ENCODE data around the gene CAV1.

The CAV1 gene

DNA sequence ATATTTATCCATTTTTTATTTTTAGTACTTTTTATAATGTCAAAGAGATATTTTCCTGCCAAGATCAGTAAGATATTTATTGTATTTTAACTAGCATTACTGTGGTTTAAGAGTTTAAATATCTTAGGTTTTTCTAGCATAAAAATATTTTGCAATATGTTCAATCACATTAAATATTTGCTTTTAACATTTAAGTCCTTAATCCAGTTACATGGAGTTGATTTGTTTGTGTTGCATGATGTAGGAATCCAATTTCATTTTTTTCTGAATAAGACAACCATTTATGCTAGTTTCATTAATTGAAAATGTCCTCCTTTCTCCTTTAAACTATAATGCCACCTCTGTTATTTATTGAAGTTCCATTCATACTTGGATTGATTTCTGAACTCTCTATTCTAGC lies 41.8 kb downstream of the CAV1 start:
- Histone ChIP-seq H2BK12ac (ENCODE audit: low read length) (no peak overlapping the region), H3K4me1 (ENCODE audit: control insufficient read depth in 2 of 2, insufficient read depth in 1 of 2, low read depth in 1 of 2, low read length in 2 of 2) (no peaks in the 10 kb centered on the region), H3K4ac (ENCODE audit: low read length) (no peak overlapping the region), H3K36me3 (replicated peaks in 1 of 2; ENCODE audit: control insufficient read depth in 2 of 2, insufficient read depth in 2 of 2, low read length in 2 of 2) (no peaks in the 10 kb centered on the region), H2BK15ac (ENCODE audit: low read length) (no peak overlapping the region), H4K8ac (ENCODE audit: low read depth, low read length) (no peak overlapping the region), H3K9ac (ENCODE audit: low read depth, low read length, poor library complexity) (no peak overlapping the region), H3K14ac (ENCODE audit: low read length) (no peak overlapping the region), H3K27me3 (ENCODE audit: control insufficient read depth in 3 of 3, insufficient read depth in 3 of 3, low read depth in 1 of 3, low read length in 3 of 3) (no peaks in the 10 kb centered on the region), H3K4me2 (ENCODE audit: insufficient read depth, low read length, poor library complexity, severe bottlenecking) (no peak overlapping the region), H3K9me3 (replicated peaks in 1 of 2; ENCODE audit: control insufficient read depth in 2 of 2, insufficient read depth in 1 of 2, low read depth in 1 of 2, low read length in 2 of 2) (no peaks in the 10 kb centered on the region), H2AK5ac (ENCODE audit: low read depth, low read length) (no peak overlapping the region), H2AFZ (ENCODE audit: low read length) (no peak overlapping the region), H3K18ac (ENCODE audit: low read length) (no peak overlapping the region), H3K79me1 (ENCODE audit: low read depth, low read length) (no peaks in the 10 kb centered on the region), H2BK5ac (ENCODE audit: low read length) (no peak overlapping the region), H3K4me3 (ENCODE audit: low read length in 2 of 2) (no peak overlapping the region), H3K27ac (replicated peaks; ENCODE audit: low read length) (no peak overlapping the region), H3K23ac (ENCODE audit: low read depth, low read length, poor library complexity) (no peak overlapping the region), H2BK120ac (ENCODE audit: low read depth, low read length) (no peak overlapping the region), H4K91ac (ENCODE audit: low read depth, low read length, poor library complexity) (no peak overlapping the region)
- DNase-seq (ENCODE audit: low spot score): no peak

- H3K9me3 ChIP-seq (replicated peaks in 1 of 2; ENCODE audit: control insufficient read depth in 2 of 2, insufficient read depth in 1 of 2, low read depth in 1 of 2, low read length in 2 of 2): no peaks in the 10 kb centered on the region
- no peak overlapping the region for H2AFZ ChIP-seq (ENCODE audit: low read length)
- no peak overlapping the region for H3K4me3 ChIP-seq (ENCODE audit: low read length in 2 of 2)
- no peaks in the 10 kb centered on the region for H3K36me3 ChIP-seq (replicated peaks in 1 of 2; ENCODE audit: control insufficient read depth in 2 of 2, insufficient read depth in 2 of 2, low read length in 2 of 2)
- H2BK120ac ChIP-seq (ENCODE audit: low read depth, low read length): no peak overlapping the region
- H3K9ac ChIP-seq (ENCODE audit: low read depth, low read length, poor library complexity): no peak overlapping the region
- H3K18ac ChIP-seq (ENCODE audit: low read length): no peak overlapping the region
- no peak overlapping the region for H2BK5ac ChIP-seq (ENCODE audit: low read length)
- no peak overlapping the region for H4K8ac ChIP-seq (ENCODE audit: low read depth, low read length)
- H2AK5ac ChIP-seq (ENCODE audit: low read depth, low read length): no peak overlapping the region
- no peak for DNase-seq (ENCODE audit: low spot score)
- WGBS, 2 donors (ENCODE audit: extremely low coverage in 2 of 2, insufficient read length in 2 of 2, insufficient replicate concordance in 1 of 2): no CpG with 5 or more reads among the region's 3 CpGs
- H3K14ac ChIP-seq (ENCODE audit: low read length): no peak overlapping the region
- H3K23ac ChIP-seq (ENCODE audit: low read depth, low read length, poor library complexity): no peak overlapping the region
- H3K4ac ChIP-seq (ENCODE audit: low read length): no peak overlapping the region
- H3K27ac ChIP-seq (replicated peaks; ENCODE audit: low read length): no peak overlapping the region
- no peak overlapping the region for H4K91ac ChIP-seq (ENCODE audit: low read depth, low read length, poor library complexity)
- no peak overlapping the region for H2BK12ac ChIP-seq (ENCODE audit: low read length)
- H3K4me1 ChIP-seq (ENCODE audit: control insufficient read depth in 2 of 2, insufficient read depth in 1 of 2, low read depth in 1 of 2, low read length in 2 of 2): no peaks in the 10 kb centered on the region
- H2BK15ac ChIP-seq (ENCODE audit: low read length): no peak overlapping the region
- H3K79me1 ChIP-seq (ENCODE audit: low read depth, low read length): no peaks in the 10 kb centered on the region
- no peaks in the 10 kb centered on the region for H3K27me3 ChIP-seq (ENCODE audit: control insufficient read depth in 3 of 3, insufficient read depth in 3 of 3, low read depth in 1 of 3, low read length in 3 of 3)
- no peak overlapping the region for H3K4me2 ChIP-seq (ENCODE audit: insufficient read depth, low read length, poor library complexity, severe bottlenecking)
Measured at GRCh38 chr7:116569737-116570136, 44.9 kb downstream of the CAV1 start.

- no peak for DNase-seq (ENCODE audit: low spot score)
- H2AK5ac ChIP-seq (ENCODE audit: low read depth, low read length): no peak overlapping the region
- H2BK12ac ChIP-seq (ENCODE audit: low read length): no peak overlapping the region
- no peak overlapping the region for H3K4me3 ChIP-seq (ENCODE audit: low read length in 2 of 2)
- H3K4me1 ChIP-seq (ENCODE audit: control insufficient read depth in 2 of 2, insufficient read depth in 1 of 2, low read depth in 1 of 2, low read length in 2 of 2): no peaks in the 10 kb centered on the region
- H4K8ac ChIP-seq (ENCODE audit: low read depth, low read length): no peak overlapping the region
- no peak overlapping the region for H3K23ac ChIP-seq (ENCODE audit: low read depth, low read length, poor library complexity)
- no peak overlapping the region for H2AFZ ChIP-seq (ENCODE audit: low read length)
- no peak overlapping the region for H3K14ac ChIP-seq (ENCODE audit: low read length)
- no peak overlapping the region for H2BK120ac ChIP-seq (ENCODE audit: low read depth, low read length)
- no peaks in the 10 kb centered on the region for H3K9me3 ChIP-seq (replicated peaks in 1 of 2; ENCODE audit: control insufficient read depth in 2 of 2, insufficient read depth in 1 of 2, low read depth in 1 of 2, low read length in 2 of 2)
- H4K91ac ChIP-seq (ENCODE audit: low read depth, low read length, poor library complexity): no peak overlapping the region
- no peaks in the 10 kb centered on the region for H3K27me3 ChIP-seq (ENCODE audit: control insufficient read depth in 3 of 3, insufficient read depth in 3 of 3, low read depth in 1 of 3, low read length in 3 of 3)
- H2BK15ac ChIP-seq (ENCODE audit: low read length): no peak overlapping the region
- no peak overlapping the region for H3K4me2 ChIP-seq (ENCODE audit: insufficient read depth, low read length, poor library complexity, severe bottlenecking)
- no peak overlapping the region for H2BK5ac ChIP-seq (ENCODE audit: low read length)
- H3K79me1 ChIP-seq (ENCODE audit: low read depth, low read length): no peaks in the 10 kb centered on the region
- no peak overlapping the region for H3K9ac ChIP-seq (ENCODE audit: low read depth, low read length, poor library complexity)
- no peak overlapping the region for H3K18ac ChIP-seq (ENCODE audit: low read length)
- no peak overlapping the region for H3K4ac ChIP-seq (ENCODE audit: low read length)
- H3K36me3 ChIP-seq (replicated peaks in 1 of 2; ENCODE audit: control insufficient read depth in 2 of 2, insufficient read depth in 2 of 2, low read length in 2 of 2): no peaks in the 10 kb centered on the region
- H3K27ac ChIP-seq (replicated peaks; ENCODE audit: low read length): no peak overlapping the region
Measured at GRCh38 chr7:116570306-116570705, 45.5 kb downstream of the CAV1 start.

GRCh38 chr7:116571037-116571436 lies 46.2 kb downstream of the CAV1 start:
- Histone ChIP-seq H3K79me1 (ENCODE audit: low read depth, low read length) (no peaks in the 10 kb centered on the region), H2BK15ac (ENCODE audit: low read length) (no peak overlapping the region), H3K9me3 (replicated peaks in 1 of 2; ENCODE audit: control insufficient read depth in 2 of 2, insufficient read depth in 1 of 2, low read depth in 1 of 2, low read length in 2 of 2) (no peaks in the 10 kb centered on the region), H3K9ac (ENCODE audit: low read depth, low read length, poor library complexity) (no peak overlapping the region), H3K36me3 (replicated peaks in 1 of 2; ENCODE audit: control insufficient read depth in 2 of 2, insufficient read depth in 2 of 2, low read length in 2 of 2) (no peaks in the 10 kb centered on the region), H3K27me3 (ENCODE audit: control insufficient read depth in 3 of 3, insufficient read depth in 3 of 3, low read depth in 1 of 3, low read length in 3 of 3) (no peaks in the 10 kb centered on the region), H3K18ac (ENCODE audit: low read length) (no peak overlapping the region), H2AK5ac (ENCODE audit: low read depth, low read length) (no peak overlapping the region), H2AFZ (ENCODE audit: low read length) (no peak overlapping the region), H2BK120ac (ENCODE audit: low read depth, low read length) (no peak overlapping the region), H3K14ac (ENCODE audit: low read length) (no peak overlapping the region), H3K4me1 (ENCODE audit: control insufficient read depth in 2 of 2, insufficient read depth in 1 of 2, low read depth in 1 of 2, low read length in 2 of 2) (no peaks in the 10 kb centered on the region), H3K4ac (ENCODE audit: low read length) (no peak overlapping the region), H3K23ac (ENCODE audit: low read depth, low read length, poor library complexity) (no peak overlapping the region), H3K4me2 (ENCODE audit: insufficient read depth, low read length, poor library complexity, severe bottlenecking) (no peak overlapping the region), H3K27ac (replicated peaks; ENCODE audit: low read length) (no peak overlapping the region), H3K4me3 (ENCODE audit: low read length in 2 of 2) (no peak overlapping the region), H4K91ac (ENCODE audit: low read depth, low read length, poor library complexity) (no peak overlapping the region), H4K8ac (ENCODE audit: low read depth, low read length) (no peak overlapping the region), H2BK5ac (ENCODE audit: low read length) (no peak overlapping the region), H2BK12ac (ENCODE audit: low read length) (no peak overlapping the region)
- DNase-seq (ENCODE audit: low spot score): no peak
- no CpG with 5 or more reads among the region's 1 CpG for WGBS, 2 donors (ENCODE audit: extremely low coverage in 2 of 2, insufficient read length in 2 of 2, insufficient replicate concordance in 1 of 2)

All from neuronal stem cell (in vitro differentiated cells).